Measurements from ENCODE around the gene P4HA1.

P4HA1 gene

GRCh38 chr10:72976886-72977285, 119.8 kb downstream of the P4HA1 start:
- no peak for DNase-seq

Data from NCI-H1105 treated with DMSO at 0.1 percent for 48 hours (cell line).